GM21786 (cell line): Measurements from ENCODE around the gene ZBTB16.
"Not testable (repeated sequence)": the region's sequence is repeated elsewhere in the genome, so short reads cannot be mapped to it uniquely, and the experiment has no call there.

ENCODE experiments used
- ATAC-seq: cut with Tn5 transposase; IDR thresholded peaks from one replicate; pipeline ENCODE4 v1.9.1; 2021; ENCODE audit not compliant: unreplicated experiment

The ZBTB16 gene

GRCh38 chr11:114044042-114044871 is 15.3 kb upstream of the ZBTB16 start:
- ATAC-seq: no peak

GRCh38 chr11:114047327-114047726 is 12.2 kb upstream of the ZBTB16 start:
- no peak for ATAC-seq

GRCh38 chr11:114049050-114049449 is 10.5 kb upstream of the ZBTB16 start:
- no peak for ATAC-seq

- ATAC-seq: not testable (repeated sequence)
Measured at GRCh38 chr11:114049766-114050165, 9.7 kb upstream of the ZBTB16 start.

- ATAC-seq: no peak
Measured at GRCh38 chr11:114050258-114050927, 9.1 kb upstream of the ZBTB16 start.

GRCh38 chr11:114051558-114051957 is 8.0 kb upstream of the ZBTB16 start:
- no peak for ATAC-seq

GRCh38 chr11:114052160-114052559 is 7.4 kb upstream of the ZBTB16 start:
- ATAC-seq: no peak

GRCh38 chr11:114053406-114053805 is 6.1 kb upstream of the ZBTB16 start:
- no peak for ATAC-seq

GRCh38 chr11:114054806-114055205 is 4.7 kb upstream of the ZBTB16 start:
- no peak for ATAC-seq

GRCh38 chr11:114056409-114056808 is 3.1 kb upstream of the ZBTB16 start:
- ATAC-seq: no peak

- ATAC-seq: no peak
Measured at GRCh38 chr11:114057147-114057546, 2.4 kb upstream of the ZBTB16 start.

- ATAC-seq: no peak
Measured at GRCh38 chr11:114057605-114058004, 1.9 kb upstream of the ZBTB16 start.

GRCh38 chr11:114058026-114058706 is 1.3 kb upstream of the ZBTB16 start:
- no peak for ATAC-seq

- ATAC-seq: no peak
Measured at GRCh38 chr11:114058871-114059277, 637 bp upstream of the ZBTB16 start.

GRCh38 chr11:114059984-114060391 is 477 bp downstream of the ZBTB16 start:
- ATAC-seq: no peak

GRCh38 chr11:114060392-114061047 is 1.0 kb downstream of the ZBTB16 start:
- no peak for ATAC-seq

- no peak for ATAC-seq
Measured at GRCh38 chr11:114061048-114061680, 1.7 kb downstream of the ZBTB16 start.

GRCh38 chr11:114061681-114062049 is 2.2 kb downstream of the ZBTB16 start:
- no peak for ATAC-seq

- ATAC-seq: no peak
Measured at GRCh38 chr11:114062272-114062671, 2.8 kb downstream of the ZBTB16 start.

GRCh38 chr11:114063149-114063828 is 3.8 kb downstream of the ZBTB16 start:
- ATAC-seq: no peak
